SU-DHL-6 (cell line): ENCODE measurements around the gene SELPLG.

Experiments
- H2AFZ ChIP-seq: fragments of 200-600 bp; sonication (generic); 2 replicates; pipeline ENCODE4 v1.6.1; 2014; ENCODE audit warnings: low read depth, mild to moderate bottlenecking, moderate library complexity, mixed read lengths, antibody characterized with exemption, low read length; ENCODE audit not compliant: severe bottlenecking
- H3F3A ChIP-seq: fragments of 200-600 bp; shearing (Covaris generic); 2 replicates; pipeline ENCODE4 v1.6.0; 2016; ENCODE audit warnings: antibody characterized with exemption, mild to moderate bottlenecking; ENCODE audit not compliant: insufficient read depth
- H3K27ac ChIP-seq: fragments of 200-600 bp; sonication (generic); 2 replicates; pipeline ENCODE4 v1.5.1; 2016; ENCODE audit warnings: low read depth, mild to moderate bottlenecking, low read length, moderate library complexity, mixed read lengths
- H3K27me3 ChIP-seq: fragments of 200-600 bp; sonication (generic), shearing (Covaris generic); 2 replicates; pipeline ENCODE4 v1.6.0; 2014; ENCODE audit warnings: mild to moderate bottlenecking, low read length
- H3K36me3 ChIP-seq: fragments of 200-600 bp; sonication (generic); 2 replicates; pipeline ENCODE4 v1.6.1; 2014; ENCODE audit warnings: mild to moderate bottlenecking, low read length, mixed read lengths
- H3K4me2 ChIP-seq: fragments of 300-600, 200-600 bp; shearing (Covaris generic), sonication (generic); 2 replicates; pipeline ENCODE4 v1.6.0; 2014; ENCODE audit warnings: low read length, low read depth, mild to moderate bottlenecking; ENCODE audit not compliant: poor library complexity, severe bottlenecking
- H3K4me3 ChIP-seq: fragments of 200-600 bp; sonication (generic); 2 replicates; pipeline ENCODE4 v1.5.1; 2014; ENCODE audit warnings: antibody characterized with exemption, low read length, mild to moderate bottlenecking, mixed read lengths; ENCODE audit not compliant: insufficient read depth, poor library complexity, severe bottlenecking
- H3K79me2 ChIP-seq: fragments of 200-600 bp; sonication (generic); 2 replicates; pipeline ENCODE4 v1.6.1; 2014; ENCODE audit warnings: mild to moderate bottlenecking, low read length, moderate library complexity; ENCODE audit not compliant: insufficient read depth
- H3K9ac ChIP-seq: fragments of 200-600 bp; sonication (generic); 2 replicates; pipeline ENCODE4 v1.7.0; 2014; ENCODE audit warnings: mild to moderate bottlenecking, low read length
- H3K9me2 ChIP-seq: fragments of 200-600 bp; sonication (generic); replicated peaks from 2 replicates; pipeline ENCODE4 v1.6.1; 2014; ENCODE audit warnings: low read length; ENCODE audit not compliant: insufficient read depth
- H3K9me3 ChIP-seq: fragments of 200-600 bp; sonication (generic); 2 replicates; pipeline ENCODE4 v1.6.1; 2014; ENCODE audit warnings: low read length, mixed read lengths; ENCODE audit not compliant: insufficient read depth
- H4K20me1 ChIP-seq: fragments of 200-600 bp; sonication (generic); 2 replicates; pipeline ENCODE4 v1.6.1; 2014; ENCODE audit warnings: low read depth, mild to moderate bottlenecking, antibody characterized with exemption, low read length, moderate library complexity, mixed read lengths
- CTCF ChIP-seq: fragments of 200-600 bp; sonication (generic); IDR thresholded peaks from one replicate; pipeline ENCODE4 v1.5.1; 2017; ENCODE audit warnings: antibody characterized with exemption, mild to moderate bottlenecking, low read length, moderate library complexity; ENCODE audit not compliant: insufficient read depth, poor library complexity, severe bottlenecking
- EZH2phosphoT487 ChIP-seq: fragments of 200-600 bp; sonication (generic), shearing (Covaris generic); conservative IDR thresholded peaks from 2 replicates; pipeline ENCODE4 v1.6.1; 2018; ENCODE audit warnings: mild to moderate bottlenecking, antibody characterized with exemption, low read length, moderate library complexity, mixed read lengths

Gene SELPLG

GRCh38 chr12:108581311-108582227, 52.1 kb downstream of the SELPLG start:
- no peak overlapping the region for H2AFZ ChIP-seq
- no peaks in the 10 kb centered on the region for H3K27me3 ChIP-seq
- TF ChIP-seq CTCF (no peak), EZH2phosphoT487 (no peak)

GRCh38 chr12:108580531-108580930, 53.2 kb downstream of the SELPLG start:
- TF ChIP-seq CTCF (no peak), EZH2phosphoT487 (no peak)
- H3K27me3 ChIP-seq = no peaks in the 10 kb centered on the region

More at GRCh38 chr12:108581311-108582227, 52.1 kb downstream of the SELPLG start:
- Histone ChIP-seq H3K9me3 (no peaks in the 10 kb centered on the region), H3K9ac (no peak overlapping the region), H3K27ac (no peak overlapping the region), H3K36me3 (no peaks in the 10 kb centered on the region), H3K79me2 (no peaks in the 10 kb centered on the region), H3K9me2 (no peaks in the 10 kb centered on the region), H4K20me1 (no peaks in the 10 kb centered on the region), H3K4me3 (no peak overlapping the region), H3F3A (no peaks in the 10 kb centered on the region), H3K4me2 (no peak overlapping the region)

GRCh38 chr12:108578813-108579212, 54.9 kb downstream of the SELPLG start:
- Histone ChIP-seq H3K9me2 (no peaks in the 10 kb centered on the region), H2AFZ (no peak overlapping the region), H3K9me3 (no peaks in the 10 kb centered on the region), H3K79me2 (no peaks in the 10 kb centered on the region), H3K4me3 (no peak overlapping the region), H4K20me1 (no peaks in the 10 kb centered on the region), H3K27ac (no peak overlapping the region), H3F3A (no peaks in the 10 kb centered on the region), H3K9ac (no peak overlapping the region), H3K4me2 (no peak overlapping the region), H3K27me3 (no peaks in the 10 kb centered on the region), H3K36me3 (no peaks in the 10 kb centered on the region)
- TF ChIP-seq EZH2phosphoT487 (no peak), CTCF (no peak)

More at GRCh38 chr12:108580531-108580930, 53.2 kb downstream of the SELPLG start:
- H3K9me3 ChIP-seq = no peaks in the 10 kb centered on the region
- no peak overlapping the region for H3K9ac ChIP-seq
- no peak overlapping the region for H3K27ac ChIP-seq
- no peak overlapping the region for H3K4me3 ChIP-seq
- H2AFZ ChIP-seq = no peak overlapping the region
- H3K36me3 ChIP-seq = no peaks in the 10 kb centered on the region
- no peak overlapping the region for H3K4me2 ChIP-seq
- no peaks in the 10 kb centered on the region for H3K9me2 ChIP-seq
- no peaks in the 10 kb centered on the region for H4K20me1 ChIP-seq
- H3F3A ChIP-seq = no peaks in the 10 kb centered on the region
- no peaks in the 10 kb centered on the region for H3K79me2 ChIP-seq
